ENCODE data around the gene CNIH2.

CNIH2 gene

DNA sequence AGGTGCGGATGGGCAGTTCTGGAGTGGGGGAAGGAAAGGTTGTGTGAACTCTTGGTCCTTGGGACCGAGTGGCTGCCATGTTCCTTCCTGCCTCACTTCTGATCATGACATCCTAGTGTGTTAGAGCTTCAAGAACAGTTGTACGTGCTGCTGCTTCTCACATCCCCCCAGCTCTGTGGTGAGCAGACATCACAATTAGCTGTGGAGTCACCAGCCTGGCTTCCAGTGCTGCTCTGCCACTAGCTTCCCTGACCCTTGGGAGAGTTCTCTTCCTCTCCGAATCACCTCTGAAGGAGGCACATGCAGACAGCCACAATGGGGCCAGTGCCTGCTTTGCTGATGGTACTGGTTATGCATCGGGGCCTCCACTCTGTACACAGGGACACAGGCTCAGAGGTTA, 15.8 kb upstream of the CNIH2 start:
- Histone ChIP-seq H2AK5ac (ENCODE audit: low read length) (no peak overlapping the region), H3K14ac (ENCODE audit: low read length) (no peak overlapping the region), H2AFZ (ENCODE audit: insufficient read depth, low read length, poor library complexity) (no peak overlapping the region), H3K4me3 (ENCODE audit: low read depth, low read length) (peak overlapping the region; percentile 4), H3K27ac (ENCODE audit: low read depth, low read length) (no peak overlapping the region), H2BK12ac (ENCODE audit: low read length) (no peak overlapping the region), H2BK5ac (ENCODE audit: low read depth, low read length, poor library complexity) (no peak overlapping the region), H3K79me1 (ENCODE audit: low read length) (peaks cover 11% of the 10 kb centered on the region), H3K36me3 (ENCODE audit: control insufficient read depth in 1 of 2, insufficient read depth in 2 of 2, low read length in 2 of 2) (peaks cover 68 to 70% of the 10 kb centered on the region in 2 experiments), H3K9me3 (ENCODE audit: insufficient read depth, low read depth, low read length) (no peaks in the 10 kb centered on the region), H3K9ac (ENCODE audit: low read length) (no peak overlapping the region), H3K79me2 (ENCODE audit: control insufficient read depth, insufficient read depth, low read length, poor library complexity) (peaks cover 9% of the 10 kb centered on the region), H3K4ac (ENCODE audit: low read depth, low read length) (no peak overlapping the region), H2BK120ac (ENCODE audit: insufficient read depth, low read length, poor library complexity) (no peak overlapping the region), H3K27me3 (ENCODE audit: insufficient read depth, low read length) (no peaks in the 10 kb centered on the region), H3K18ac (ENCODE audit: low read length) (no peak overlapping the region), H3K4me1 (ENCODE audit: control insufficient read depth in 1 of 2, insufficient read depth in 2 of 2, low read length in 2 of 2) (peaks cover 5% of the 10 kb centered on the region in 2 experiments), H4K8ac (ENCODE audit: low read depth, low read length) (no peak overlapping the region), H3K4me2 (ENCODE audit: low read length) (no peak overlapping the region), H4K12ac (ENCODE audit: low read depth, low read length) (no peak overlapping the region), H4K91ac (ENCODE audit: low read depth, low read length) (no peak overlapping the region), H3K23ac (ENCODE audit: low read length) (no peak overlapping the region)
- WGBS (ENCODE audit: extremely low coverage, insufficient coverage, insufficient read length) = no CpG with 5 or more reads among the region's 5 CpGs
- no peak for DNase-seq

DNA sequence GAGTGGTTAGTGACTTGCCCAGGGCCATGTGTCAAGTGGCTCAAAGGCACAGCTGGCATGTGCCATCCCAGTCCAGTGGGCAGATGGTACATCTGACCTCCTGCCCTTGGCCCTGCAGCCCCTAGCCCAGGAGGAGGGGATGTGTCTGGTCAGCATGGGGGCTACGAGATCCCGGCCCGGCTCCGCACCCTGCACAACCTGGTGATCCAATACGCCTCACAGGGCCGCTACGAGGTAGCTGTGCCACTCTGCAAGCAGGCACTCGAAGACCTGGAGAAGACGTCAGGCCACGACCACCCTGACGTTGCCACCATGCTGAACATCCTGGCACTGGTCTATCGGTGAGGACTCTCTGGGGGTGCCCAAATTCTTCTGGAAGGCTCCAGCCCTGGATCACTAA, 15.3 kb upstream of the CNIH2 start:
- peaks cover 4 to 5% of the 10 kb centered on the region in 2 experiments for H3K4me1 ChIP-seq (ENCODE audit: control insufficient read depth in 1 of 2, insufficient read depth in 2 of 2, low read length in 2 of 2)
- no peak overlapping the region for H3K4me2 ChIP-seq (ENCODE audit: low read length)
- H2BK5ac ChIP-seq (ENCODE audit: low read depth, low read length, poor library complexity) = no peak overlapping the region
- no peak overlapping the region for H3K23ac ChIP-seq (ENCODE audit: low read length)
- H3K27me3 ChIP-seq (ENCODE audit: insufficient read depth, low read length) = no peaks in the 10 kb centered on the region
- H3K79me2 ChIP-seq (ENCODE audit: control insufficient read depth, insufficient read depth, low read length, poor library complexity) = peaks cover 7% of the 10 kb centered on the region
- H4K12ac ChIP-seq (ENCODE audit: low read depth, low read length) = no peak overlapping the region
- WGBS (ENCODE audit: extremely low coverage, insufficient coverage, insufficient read length) = no CpG with 5 or more reads among the region's 12 CpGs
- no peaks in the 10 kb centered on the region for H3K9me3 ChIP-seq (ENCODE audit: insufficient read depth, low read depth, low read length)
- no peak overlapping the region for H2AFZ ChIP-seq (ENCODE audit: insufficient read depth, low read length, poor library complexity)
- no peak for DNase-seq
- H4K8ac ChIP-seq (ENCODE audit: low read depth, low read length) = no peak overlapping the region
- no peak overlapping the region for H3K18ac ChIP-seq (ENCODE audit: low read length)
- H2AK5ac ChIP-seq (ENCODE audit: low read length) = no peak overlapping the region
- no peak overlapping the region for H2BK12ac ChIP-seq (ENCODE audit: low read length)
- no peak overlapping the region for H3K14ac ChIP-seq (ENCODE audit: low read length)
- H3K9ac ChIP-seq (ENCODE audit: low read length) = no peak overlapping the region
- no peak overlapping the region for H4K91ac ChIP-seq (ENCODE audit: low read depth, low read length)
- no peak overlapping the region for H3K4ac ChIP-seq (ENCODE audit: low read depth, low read length)
- H2BK120ac ChIP-seq (ENCODE audit: insufficient read depth, low read length, poor library complexity) = no peak overlapping the region
- H3K4me3 ChIP-seq (ENCODE audit: low read depth, low read length) = peak overlapping the region; percentile 20
- peaks cover 10% of the 10 kb centered on the region for H3K79me1 ChIP-seq (ENCODE audit: low read length)
- no peak overlapping the region for H3K27ac ChIP-seq (ENCODE audit: low read depth, low read length)
- H3K36me3 ChIP-seq (ENCODE audit: control insufficient read depth in 1 of 2, insufficient read depth in 2 of 2, low read length in 2 of 2) = peaks cover 68 to 70% of the 10 kb centered on the region in 2 experiments

DNA sequence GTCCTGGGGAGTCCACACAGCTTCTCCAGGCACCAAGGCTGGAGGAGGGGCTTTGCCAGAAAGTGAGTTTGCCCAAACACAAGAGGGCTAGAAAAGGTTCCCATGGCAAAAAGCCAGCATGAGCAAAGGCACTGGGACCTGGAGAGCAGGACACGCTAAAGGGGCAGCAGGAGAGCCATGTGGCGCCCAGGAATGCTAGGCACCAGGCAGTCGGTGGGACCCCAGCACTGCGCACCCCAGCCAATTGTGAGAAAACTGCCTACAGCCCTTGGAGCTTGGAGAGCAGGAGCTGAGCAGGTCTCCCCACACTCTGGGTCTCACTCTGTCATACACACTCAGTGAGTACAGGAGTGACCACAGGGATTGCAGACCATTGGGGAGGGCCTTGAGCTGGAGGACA, 14.7 kb upstream of the CNIH2 start:
- Histone ChIP-seq H2BK5ac (ENCODE audit: low read depth, low read length, poor library complexity) (no peak overlapping the region), H3K18ac (ENCODE audit: low read length) (no peak overlapping the region), H4K8ac (ENCODE audit: low read depth, low read length) (no peak overlapping the region), H3K36me3 (ENCODE audit: control insufficient read depth in 1 of 2, insufficient read depth in 2 of 2, low read length in 2 of 2) (peaks cover 68 to 70% of the 10 kb centered on the region in 2 experiments), H3K9me3 (ENCODE audit: insufficient read depth, low read depth, low read length) (no peaks in the 10 kb centered on the region), H2BK12ac (ENCODE audit: low read length) (no peak overlapping the region), H3K4me3 (ENCODE audit: low read depth, low read length) (no peak overlapping the region), H3K27ac (ENCODE audit: low read depth, low read length) (no peak overlapping the region), H2AK5ac (ENCODE audit: low read length) (no peak overlapping the region), H3K4ac (ENCODE audit: low read depth, low read length) (no peak overlapping the region), H3K79me2 (ENCODE audit: control insufficient read depth, insufficient read depth, low read length, poor library complexity) (peaks cover 6% of the 10 kb centered on the region), H3K27me3 (ENCODE audit: insufficient read depth, low read length) (no peaks in the 10 kb centered on the region), H3K14ac (ENCODE audit: low read length) (no peak overlapping the region), H4K12ac (ENCODE audit: low read depth, low read length) (no peak overlapping the region), H2AFZ (ENCODE audit: insufficient read depth, low read length, poor library complexity) (no peak overlapping the region), H3K4me1 (ENCODE audit: control insufficient read depth in 1 of 2, insufficient read depth in 2 of 2, low read length in 2 of 2) (peaks cover 4 to 5% of the 10 kb centered on the region in 2 experiments), H3K79me1 (ENCODE audit: low read length) (peaks cover 9% of the 10 kb centered on the region), H2BK120ac (ENCODE audit: insufficient read depth, low read length, poor library complexity) (no peak overlapping the region), H3K4me2 (ENCODE audit: low read length) (no peak overlapping the region), H4K91ac (ENCODE audit: low read depth, low read length) (no peak overlapping the region), H3K23ac (ENCODE audit: low read length) (no peak overlapping the region), H3K9ac (ENCODE audit: low read length) (no peak overlapping the region)
- no peak for DNase-seq
- WGBS (ENCODE audit: extremely low coverage, insufficient coverage, insufficient read length) = no CpG with 5 or more reads among the region's 4 CpGs

DNA sequence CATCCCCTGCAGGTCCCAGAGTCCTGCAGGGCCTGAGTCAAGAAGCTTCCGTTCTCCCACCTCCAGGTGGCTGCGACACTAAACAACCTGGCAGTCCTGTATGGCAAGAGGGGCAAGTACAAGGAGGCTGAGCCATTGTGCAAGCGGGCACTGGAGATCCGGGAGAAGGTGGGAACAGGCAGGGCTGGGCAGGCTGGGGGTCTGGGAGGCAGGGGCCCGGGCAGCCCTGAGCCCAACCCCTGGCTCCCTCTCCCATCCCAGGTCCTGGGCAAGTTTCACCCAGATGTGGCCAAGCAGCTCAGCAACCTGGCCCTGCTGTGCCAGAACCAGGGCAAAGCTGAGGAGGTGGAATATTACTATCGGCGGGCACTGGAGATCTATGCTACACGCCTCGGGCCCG, 14.2 kb upstream of the CNIH2 start:
- Histone ChIP-seq H3K79me2 (ENCODE audit: control insufficient read depth, insufficient read depth, low read length, poor library complexity) (peaks cover 5% of the 10 kb centered on the region), H4K91ac (ENCODE audit: low read depth, low read length) (no peak overlapping the region), H3K4me3 (ENCODE audit: low read depth, low read length) (no peak overlapping the region), H3K23ac (ENCODE audit: low read length) (no peak overlapping the region), H3K18ac (ENCODE audit: low read length) (no peak overlapping the region), H2BK120ac (ENCODE audit: insufficient read depth, low read length, poor library complexity) (no peak overlapping the region), H3K9ac (ENCODE audit: low read length) (no peak overlapping the region), H4K12ac (ENCODE audit: low read depth, low read length) (no peak overlapping the region), H3K4me1 (ENCODE audit: control insufficient read depth in 1 of 2, insufficient read depth in 2 of 2, low read length in 2 of 2) (peaks cover 0 to 1% of the 10 kb centered on the region in 2 experiments), H3K9me3 (ENCODE audit: insufficient read depth, low read depth, low read length) (no peaks in the 10 kb centered on the region), H3K79me1 (ENCODE audit: low read length) (peaks cover 11% of the 10 kb centered on the region), H3K4me2 (ENCODE audit: low read length) (no peak overlapping the region), H2AFZ (ENCODE audit: insufficient read depth, low read length, poor library complexity) (no peak overlapping the region), H4K8ac (ENCODE audit: low read depth, low read length) (no peak overlapping the region), H3K14ac (ENCODE audit: low read length) (no peak overlapping the region), H2BK5ac (ENCODE audit: low read depth, low read length, poor library complexity) (no peak overlapping the region), H3K36me3 (ENCODE audit: control insufficient read depth in 1 of 2, insufficient read depth in 2 of 2, low read length in 2 of 2) (peaks cover 68 to 70% of the 10 kb centered on the region in 2 experiments), H3K4ac (ENCODE audit: low read depth, low read length) (no peak overlapping the region), H3K27ac (ENCODE audit: low read depth, low read length) (no peak overlapping the region), H2AK5ac (ENCODE audit: low read length) (no peak overlapping the region), H3K27me3 (ENCODE audit: insufficient read depth, low read length) (no peaks in the 10 kb centered on the region), H2BK12ac (ENCODE audit: low read length) (no peak overlapping the region)
- DNase-seq = no peak
- no CpG with 5 or more reads among the region's 10 CpGs for WGBS (ENCODE audit: extremely low coverage, insufficient coverage, insufficient read length)

Data from trophoblast cell (in vitro differentiated cells and primary cell).